HG03066 (cell line): ENCODE data around the gene TTYH2.

Experiments used
- ATAC-seq: cut with Tn5 transposase; IDR thresholded peaks from one replicate; pipeline ENCODE4 v1.9.1; 2021; ENCODE audit warnings: low read depth; ENCODE audit not compliant: unreplicated experiment

TTYH2 gene

DNA sequence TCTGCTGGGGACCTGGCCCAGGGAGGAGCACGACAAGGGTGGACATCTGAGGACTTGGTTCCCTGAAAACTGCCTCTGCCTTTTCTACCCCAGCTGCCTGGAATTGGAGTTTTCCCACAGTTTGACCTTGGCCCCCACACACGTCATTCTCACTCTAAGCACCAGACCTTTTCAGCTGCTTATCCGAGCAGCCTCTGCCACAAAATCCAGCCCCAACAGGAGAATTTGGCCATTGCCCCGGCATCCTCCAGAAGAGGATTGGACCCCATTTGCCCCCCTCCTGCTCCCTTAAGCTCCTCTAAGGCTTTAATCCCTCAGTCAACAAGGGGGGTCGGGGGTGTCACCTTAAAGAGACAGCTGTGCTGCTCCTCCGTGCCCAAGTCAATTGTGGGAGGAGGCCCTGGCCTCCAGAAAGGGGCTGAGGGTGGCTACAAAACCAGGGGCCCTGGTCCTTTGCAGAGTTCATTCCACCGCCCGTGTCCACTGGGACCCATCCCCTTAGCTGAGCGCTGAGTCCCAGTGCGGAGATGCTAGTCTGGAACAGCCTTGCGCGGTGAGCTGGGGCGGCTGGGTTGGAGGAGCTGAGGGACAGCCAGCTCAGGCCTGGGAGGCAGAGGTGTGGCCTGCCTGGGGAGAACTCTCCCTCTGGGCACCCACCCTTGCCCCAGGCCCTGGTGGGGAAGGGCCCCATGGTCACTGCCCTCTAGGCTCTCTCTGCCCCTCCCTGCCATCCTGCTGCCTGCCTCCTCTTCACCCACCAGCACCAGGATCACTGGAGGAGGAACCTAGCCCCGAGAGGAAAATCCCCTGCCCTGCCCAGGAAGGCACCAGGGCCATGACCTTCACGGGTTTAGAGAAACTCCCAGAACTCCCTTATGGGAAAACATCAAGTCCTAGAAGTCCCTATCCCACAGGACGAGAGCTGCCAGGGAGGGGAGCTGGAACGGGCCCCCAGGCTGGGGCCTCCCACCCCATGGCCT is 18.8 kb downstream of the TTYH2 start:
- ATAC-seq: no peak

DNA sequence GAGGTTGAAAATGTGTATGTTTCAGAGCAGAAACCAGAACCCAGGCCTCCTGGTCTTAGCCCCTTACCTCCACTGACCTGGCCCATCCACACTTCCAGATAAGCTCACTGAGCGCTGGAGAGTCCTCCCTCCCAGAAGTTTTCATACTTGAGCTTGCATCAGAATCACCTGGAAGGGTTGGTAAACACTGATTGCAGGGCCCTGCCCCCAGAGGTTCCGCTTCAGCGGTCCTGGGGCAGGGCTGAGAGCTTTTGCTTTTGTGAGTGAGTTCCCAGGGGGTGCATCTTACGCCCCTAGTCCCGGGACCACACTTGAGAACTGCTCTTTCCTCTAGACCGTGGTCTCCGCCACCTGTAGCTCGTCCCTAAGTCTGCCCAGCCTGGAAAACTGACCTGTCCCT is 20.6 kb downstream of the TTYH2 start:
- ATAC-seq: no peak

DNA sequence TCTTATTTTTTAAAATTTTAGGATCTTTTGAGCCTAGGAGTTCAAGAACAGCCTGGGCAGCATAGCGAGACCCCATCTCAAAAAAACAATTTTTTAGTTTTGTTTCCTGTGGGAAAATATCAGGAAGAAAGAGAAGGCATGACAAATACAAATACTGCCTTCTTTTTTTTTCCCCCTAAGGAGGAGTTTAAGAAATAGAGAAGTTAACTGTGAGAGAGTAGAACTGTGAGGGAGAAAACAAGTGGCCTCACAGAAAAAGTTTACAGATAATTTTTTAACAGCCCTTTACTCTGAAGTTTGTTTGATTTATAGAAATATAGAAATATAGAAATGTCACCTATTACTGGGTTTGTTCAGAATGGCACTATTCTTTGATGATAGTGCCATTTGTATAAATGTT is 21.1 kb downstream of the TTYH2 start:
- ATAC-seq: no peak

DNA sequence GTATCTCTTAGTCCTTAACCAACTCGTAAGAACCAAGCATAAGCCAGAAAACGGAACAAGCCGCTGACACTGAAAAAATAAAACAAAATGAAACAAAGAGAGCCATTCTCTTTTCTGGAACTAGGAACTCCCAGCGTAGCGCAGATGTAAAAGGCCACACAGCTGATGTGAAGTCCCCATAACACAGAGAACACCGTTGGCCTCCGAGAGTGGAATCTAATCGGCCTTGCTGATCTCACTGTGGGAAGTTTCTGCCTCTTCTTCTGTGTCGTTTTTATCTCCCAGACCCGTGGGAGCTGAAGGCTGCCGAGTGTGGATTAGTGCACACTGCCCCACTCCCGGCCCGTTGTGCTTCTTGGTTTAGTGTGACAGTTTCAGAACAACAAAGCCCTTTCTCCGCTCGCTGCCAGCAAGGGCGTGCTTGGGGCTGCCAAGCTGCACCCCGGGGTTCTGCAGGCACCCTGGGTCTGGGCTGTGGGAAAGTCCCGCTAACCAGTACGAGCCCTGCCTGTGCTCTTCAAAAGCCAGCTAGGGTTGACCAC is 21.7 kb downstream of the TTYH2 start:
- ATAC-seq: no peak

DNA sequence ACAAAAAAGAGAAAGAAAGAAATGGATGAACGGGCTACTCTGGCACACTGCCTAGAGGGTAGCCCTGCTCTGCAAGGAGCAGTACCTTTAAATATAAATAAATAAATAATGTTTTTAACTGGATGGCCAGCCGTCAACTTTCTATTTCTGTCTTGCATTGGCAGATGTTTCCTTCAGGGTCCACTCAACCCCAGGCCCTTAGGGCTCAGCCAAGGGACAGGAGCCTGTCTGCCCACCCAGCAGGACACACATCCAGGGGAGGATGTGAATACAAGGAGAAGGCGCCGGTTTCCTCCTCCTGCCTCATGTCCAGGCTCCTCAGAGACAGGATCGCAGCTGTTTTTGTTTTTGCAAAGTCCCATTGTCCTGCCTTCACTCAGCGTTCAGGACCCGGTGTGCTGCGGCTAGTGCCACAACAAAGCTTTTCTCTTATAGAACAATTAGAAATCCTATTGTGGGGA is 22.6 kb downstream of the TTYH2 start:
- ATAC-seq: no peak

DNA sequence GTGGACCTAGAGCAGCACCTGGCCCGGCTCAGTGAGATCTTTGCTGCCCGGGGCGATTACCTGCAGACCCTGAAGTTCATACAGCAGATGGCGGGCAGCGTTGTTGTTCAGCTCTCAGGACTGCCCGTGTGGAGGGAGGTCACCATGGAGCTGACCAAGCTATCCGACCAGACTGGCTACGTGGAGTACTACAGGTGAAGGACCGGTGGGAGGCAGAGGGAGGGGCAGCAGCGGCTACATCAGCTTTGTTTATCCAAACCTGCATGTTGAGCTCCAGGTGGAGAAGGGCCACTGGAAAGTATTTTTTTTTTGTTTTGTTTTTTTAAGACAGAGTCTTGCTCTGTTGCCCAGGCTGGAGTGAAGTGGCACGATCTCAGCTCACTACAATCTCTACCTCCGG is 23.9 kb downstream of the TTYH2 start:
- no peak for ATAC-seq

DNA sequence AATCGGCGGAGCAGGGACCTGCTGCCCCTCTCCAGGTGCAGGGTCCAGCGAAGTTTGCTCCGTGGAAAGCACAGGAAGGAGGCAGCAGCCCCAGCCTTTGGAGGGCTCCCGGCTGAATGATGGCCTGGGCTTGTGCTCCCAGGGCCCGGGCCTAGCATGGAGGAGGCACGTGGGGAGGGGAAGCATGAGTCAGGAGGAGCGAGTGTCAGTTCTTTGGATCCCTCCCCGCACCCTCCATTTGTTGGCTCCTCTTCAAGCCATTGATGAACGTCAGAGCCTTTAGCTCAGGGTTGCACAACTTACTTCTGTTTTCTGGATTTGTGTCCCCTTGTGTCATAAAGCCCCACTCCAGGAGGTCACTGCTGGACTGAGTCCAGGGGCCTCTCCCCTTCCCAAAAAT is 25.8 kb downstream of the TTYH2 start:
- no peak for ATAC-seq

DNA sequence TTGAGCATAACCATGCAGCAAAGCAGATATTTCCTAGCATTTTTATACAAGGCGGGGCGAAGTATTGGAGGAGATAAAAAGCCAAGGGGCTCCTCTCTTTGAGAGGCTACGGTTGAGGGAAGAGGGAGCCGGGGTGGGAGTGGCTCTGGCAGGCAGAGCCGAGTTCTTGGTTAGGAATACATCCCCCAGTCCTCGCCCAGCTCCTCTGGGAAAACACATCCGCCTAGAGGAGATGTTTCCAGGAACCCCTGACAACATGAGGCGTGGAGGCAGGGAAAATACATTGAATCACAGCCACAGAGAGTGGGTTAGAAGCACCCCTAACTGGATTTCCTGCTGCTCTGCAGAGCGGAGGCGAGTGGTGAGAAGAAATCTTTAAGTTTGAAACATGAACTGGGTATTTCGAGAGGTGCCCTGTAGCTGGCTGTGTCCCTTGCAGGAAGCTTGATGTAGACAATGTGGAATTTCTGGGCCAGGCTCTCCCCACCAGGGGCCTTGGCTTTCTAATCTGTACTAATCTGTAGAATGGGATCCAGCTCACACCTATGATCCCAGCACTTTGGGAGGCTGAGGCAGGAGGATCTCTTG is 27.3 kb downstream of the TTYH2 start:
- no peak for ATAC-seq

DNA sequence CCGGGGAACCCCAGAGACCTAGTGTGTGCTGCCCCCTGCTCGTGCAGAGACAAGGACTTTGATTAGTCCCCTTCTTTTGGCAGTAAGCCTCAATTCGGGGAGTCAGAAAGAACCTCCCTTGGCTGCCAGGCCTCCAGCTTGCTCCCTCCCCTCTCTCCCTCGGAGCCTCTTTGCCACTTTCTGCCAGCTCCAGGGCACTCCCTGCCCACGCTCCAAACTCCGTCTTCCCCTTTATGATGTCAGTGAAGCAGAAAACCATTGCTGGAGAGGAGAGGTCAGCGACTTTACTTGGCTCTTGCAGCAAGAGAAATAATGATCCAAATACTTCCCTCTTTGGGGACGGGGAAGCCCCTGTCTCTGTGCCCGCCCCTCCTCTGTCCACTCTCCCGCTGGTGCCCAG is 28.1 kb downstream of the TTYH2 start:
- ATAC-seq: no peak

DNA sequence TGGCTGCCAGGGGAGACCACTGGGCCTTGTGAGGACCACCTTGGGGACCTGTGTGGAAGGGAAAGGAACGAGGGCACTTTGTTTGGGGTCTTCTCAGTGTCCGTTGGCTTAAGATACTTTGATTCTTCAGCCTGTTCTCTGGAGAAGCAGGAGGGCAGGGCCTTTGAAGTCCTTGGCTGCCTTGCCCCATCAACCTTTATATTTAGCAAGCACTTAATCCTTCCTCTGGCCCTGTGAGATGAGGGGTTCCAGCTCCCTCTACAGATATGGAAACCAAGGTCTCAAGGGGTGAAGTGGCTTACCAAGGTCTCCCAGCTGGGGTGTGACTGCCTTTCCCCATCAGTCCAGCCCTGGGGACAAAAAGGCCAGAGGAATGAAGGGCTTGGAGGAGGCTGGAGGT is 28.5 kb downstream of the TTYH2 start:
- ATAC-seq: no peak

DNA sequence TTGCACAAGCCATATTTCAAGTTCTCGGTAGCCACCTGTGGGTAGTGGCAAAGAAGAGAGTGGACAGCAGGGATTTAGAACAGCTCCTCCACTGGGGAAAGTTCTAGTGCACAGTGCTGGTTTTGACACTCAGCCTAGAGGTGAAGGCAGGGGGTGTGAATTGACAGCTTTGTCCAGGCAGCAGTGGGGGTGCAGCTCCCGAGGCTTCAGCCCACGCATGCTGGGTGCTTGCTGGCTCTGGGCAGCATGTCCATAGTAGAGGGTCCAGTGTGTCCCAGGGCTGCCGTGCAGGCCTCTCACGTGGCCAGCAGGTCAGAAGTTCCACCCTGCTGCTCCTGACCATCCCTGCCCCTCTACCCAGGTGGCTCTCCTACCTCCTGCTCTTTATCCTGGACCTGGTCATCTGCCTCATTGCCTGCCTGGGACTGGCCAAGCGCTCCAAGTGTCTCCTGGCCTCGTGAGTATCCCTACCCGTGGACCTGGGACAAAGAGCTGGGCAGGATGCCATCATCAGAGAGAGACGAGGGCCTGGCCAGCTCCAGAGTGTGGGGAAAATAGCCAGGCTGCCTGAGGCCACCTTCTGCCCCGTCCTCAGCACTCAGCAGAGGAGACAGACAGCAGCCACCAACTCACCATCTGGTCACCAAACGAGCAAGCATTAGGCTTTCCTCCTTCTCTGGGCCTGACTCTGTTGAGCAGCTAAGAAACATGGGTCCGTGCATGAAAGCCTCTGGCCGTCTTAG is 29.8 kb downstream of the TTYH2 start:
- no peak for ATAC-seq

DNA sequence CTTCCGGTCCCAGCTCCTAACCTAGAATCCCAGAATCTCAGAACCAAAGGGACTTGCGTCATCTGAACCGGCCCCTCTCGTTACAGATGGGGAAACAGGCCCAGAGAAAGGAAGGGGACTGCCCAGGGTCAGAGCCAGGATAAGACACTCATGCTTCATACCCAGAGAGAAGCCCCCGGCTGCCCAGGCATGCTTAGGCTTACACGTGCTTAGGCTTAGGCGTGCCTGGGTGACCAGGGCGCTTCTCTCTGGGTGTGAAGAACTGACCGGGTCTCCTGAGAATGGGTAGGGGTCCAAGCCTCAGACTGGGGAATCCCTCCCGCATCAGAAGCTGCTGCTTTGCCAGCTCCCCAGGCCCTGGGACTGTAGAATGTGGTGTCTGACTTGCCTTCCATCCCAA is 30.8 kb downstream of the TTYH2 start:
- ATAC-seq: no peak

DNA sequence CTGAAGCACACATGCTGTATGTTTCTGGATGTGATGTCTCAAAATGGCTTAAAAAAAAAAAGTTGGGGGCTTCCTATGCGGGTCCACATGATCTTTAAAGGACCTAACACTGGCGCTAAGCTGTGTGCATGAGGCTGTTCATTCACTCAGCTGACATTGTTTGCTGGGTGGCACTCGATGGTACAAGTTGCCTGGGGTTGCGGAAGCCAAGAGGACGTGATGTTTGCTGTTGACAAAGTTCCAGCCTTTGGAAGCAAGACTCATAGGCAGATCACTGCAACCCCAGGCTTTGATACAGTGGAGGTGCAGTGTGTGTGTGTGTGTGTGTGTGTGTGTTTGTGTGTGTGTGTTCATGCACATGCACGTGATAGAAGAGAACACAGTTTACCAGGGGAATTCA is 31.2 kb downstream of the TTYH2 start:
- ATAC-seq: no peak

DNA sequence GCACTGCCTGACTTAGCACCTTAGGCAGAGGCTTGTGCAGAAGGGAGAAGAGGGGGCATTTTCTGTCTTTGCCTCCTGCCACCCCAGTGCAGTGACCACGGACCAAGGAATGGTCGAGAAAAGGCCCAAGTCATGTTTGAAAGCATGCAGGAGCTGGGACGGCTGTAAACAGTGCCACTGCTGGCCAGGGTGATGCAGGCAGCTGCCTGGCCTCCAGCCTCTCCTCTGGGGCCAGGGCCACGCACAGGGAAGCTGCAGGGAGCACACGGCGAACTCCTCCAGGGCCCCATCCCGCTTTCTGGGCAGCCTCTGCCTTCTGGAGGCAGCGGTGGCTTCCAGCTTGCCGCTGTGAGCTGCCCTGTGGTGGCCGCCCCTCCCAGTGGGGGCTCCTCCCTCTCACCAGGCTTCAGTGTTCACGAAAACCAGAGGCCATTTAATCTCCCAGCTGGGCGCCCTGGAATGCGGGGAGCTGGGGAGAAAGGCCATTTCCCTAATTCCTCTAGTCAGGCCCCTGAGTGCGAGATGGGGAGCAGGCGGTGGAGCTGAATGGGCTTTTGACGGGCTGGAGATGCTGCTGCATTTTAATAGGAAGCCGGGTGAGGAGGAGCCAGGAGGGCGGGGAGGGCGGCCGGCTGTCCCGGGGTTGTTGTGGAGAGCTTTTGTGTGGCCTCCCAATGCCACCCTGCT is 31.9 kb downstream of the TTYH2 start:
- no peak for ATAC-seq

DNA sequence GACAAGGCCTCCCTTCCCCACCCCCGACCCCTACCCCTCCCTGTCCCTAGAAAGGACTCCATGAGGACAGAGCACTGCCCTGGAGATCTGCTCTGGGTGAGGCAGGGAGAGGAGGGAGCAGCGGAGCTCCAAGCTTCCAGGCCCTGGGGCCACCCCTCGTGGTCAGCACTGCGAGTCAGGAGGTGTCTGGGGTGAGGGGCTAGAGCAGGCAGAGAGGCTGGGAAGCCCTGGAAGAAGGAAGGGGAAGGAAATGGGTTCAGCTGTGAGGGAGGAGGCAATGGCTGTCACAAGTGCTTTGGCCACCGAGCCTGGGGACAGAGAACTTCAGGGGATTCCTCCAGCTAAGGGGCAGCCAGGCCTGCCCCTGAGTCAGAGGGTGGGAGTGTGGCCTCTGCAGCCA is 32.5 kb downstream of the TTYH2 start:
- no peak for ATAC-seq

DNA sequence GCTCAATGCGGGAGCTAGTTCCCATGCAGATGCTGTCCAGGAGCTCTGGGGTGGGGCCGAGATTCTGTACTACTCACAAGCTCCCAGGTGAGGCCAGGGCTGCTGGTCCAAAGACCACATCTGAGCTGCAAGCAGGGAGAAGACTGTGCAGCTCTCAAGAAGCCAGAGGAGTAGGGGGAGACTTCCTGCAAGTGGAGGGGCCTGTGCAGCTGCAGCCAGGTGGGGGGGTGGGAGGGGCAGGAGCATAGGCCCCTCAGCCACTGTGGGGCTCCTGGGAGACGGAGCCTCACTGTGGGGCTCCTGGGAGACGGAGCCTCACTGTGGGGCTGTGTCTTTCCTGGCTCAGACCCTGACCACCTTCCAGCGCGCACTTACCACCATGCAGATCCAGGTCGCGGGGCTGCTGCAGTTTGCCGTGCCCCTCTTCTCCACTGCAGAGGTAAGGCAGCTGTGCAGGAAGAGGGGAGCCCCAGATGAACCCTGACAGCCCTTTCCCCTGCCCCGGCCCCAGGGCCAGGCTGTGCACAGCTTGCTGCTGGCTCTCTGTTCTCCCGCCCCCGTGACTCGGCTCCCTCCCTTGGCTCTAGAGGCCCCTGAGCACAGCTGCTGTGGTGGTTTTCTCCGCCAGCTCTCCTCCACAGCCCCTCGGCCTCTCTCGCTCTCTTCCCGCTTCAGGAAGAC is 36.4 kb downstream of the TTYH2 start:
- no peak for ATAC-seq

DNA sequence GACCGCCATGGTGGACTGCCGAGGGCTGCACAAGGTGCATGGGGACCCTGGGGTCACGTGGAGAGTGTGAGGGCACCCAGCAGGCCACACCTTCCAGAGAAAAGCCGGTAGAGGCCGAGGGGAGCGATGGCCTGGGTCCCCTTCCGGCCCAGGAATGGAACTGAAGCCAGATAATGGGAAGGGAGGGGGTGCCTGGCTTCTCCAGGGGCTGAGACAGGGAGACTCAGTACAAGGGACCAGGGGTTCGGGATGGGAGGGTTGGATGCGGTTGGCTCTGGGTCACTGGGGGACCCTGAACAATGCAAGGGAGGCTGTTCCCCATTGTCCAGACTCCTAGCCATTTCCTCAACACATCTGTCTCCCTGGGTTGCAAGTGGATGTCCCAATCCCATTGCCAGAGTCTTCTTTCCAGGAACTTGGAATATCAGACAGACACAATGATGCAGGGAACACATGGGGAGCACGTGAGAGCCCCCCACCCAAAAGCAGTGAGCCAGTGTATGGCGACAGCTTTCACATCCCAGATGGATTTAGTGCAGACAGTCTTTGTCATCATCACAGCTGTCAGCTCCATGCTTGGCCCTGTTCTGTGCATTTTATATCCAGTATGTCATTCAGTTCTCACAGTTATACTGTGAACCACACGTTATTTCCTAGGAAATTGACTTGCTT is 37.1 kb downstream of the TTYH2 start:
- ATAC-seq: no peak

DNA sequence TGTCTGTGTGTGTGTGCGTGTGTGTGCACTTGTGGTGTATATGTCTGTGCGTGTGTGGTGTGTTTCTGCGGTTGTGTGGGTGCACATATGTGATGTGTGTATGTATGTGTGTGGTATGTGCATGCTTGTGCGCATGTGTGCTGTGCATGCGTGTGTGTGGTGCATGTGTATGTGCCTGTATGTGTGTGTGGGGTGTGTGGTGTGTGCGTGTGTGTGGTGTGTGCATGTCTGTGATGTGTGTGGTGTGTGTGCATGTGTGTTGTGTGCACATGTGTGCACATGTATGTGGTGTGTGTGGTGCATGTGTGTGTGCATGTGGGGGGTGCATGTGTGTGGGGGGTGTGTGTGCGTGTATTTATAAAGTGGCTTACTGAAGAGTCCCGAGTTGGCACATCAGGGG is 37.7 kb downstream of the TTYH2 start:
- ATAC-seq: no peak

DNA sequence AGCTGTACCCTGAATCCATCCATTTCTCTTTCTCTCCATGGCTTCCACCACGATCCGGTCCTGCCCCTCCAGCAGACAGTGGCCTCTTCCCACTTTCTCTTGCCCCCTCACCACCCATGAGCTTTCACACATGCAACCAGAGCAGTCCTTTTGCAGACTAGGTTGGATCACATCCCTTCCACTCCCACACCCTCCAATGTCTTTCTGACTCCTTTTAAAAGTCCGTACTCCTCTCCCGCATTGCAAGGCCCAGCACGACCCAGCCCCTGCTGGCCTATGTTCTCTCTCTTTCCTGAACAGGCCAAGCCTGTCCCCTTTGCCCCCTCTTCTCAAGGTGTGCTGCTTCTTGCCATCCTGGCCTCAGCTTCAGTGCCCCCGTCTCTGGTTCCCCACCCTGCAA is 38.2 kb downstream of the TTYH2 start:
- ATAC-seq: no peak
